ENCODE data around the gene DENND2A. TPM values are rescaled to one million over a fixed set of nuclear protein-coding genes. Genes with fewer than 3 reads are reported as not detected.

The DENND2A gene
- total and polyA plus RNA-seq, 2 of the 4 experiments (the other 2 are of a cell fraction) = 7.5 to 10.3 TPM

DNA sequence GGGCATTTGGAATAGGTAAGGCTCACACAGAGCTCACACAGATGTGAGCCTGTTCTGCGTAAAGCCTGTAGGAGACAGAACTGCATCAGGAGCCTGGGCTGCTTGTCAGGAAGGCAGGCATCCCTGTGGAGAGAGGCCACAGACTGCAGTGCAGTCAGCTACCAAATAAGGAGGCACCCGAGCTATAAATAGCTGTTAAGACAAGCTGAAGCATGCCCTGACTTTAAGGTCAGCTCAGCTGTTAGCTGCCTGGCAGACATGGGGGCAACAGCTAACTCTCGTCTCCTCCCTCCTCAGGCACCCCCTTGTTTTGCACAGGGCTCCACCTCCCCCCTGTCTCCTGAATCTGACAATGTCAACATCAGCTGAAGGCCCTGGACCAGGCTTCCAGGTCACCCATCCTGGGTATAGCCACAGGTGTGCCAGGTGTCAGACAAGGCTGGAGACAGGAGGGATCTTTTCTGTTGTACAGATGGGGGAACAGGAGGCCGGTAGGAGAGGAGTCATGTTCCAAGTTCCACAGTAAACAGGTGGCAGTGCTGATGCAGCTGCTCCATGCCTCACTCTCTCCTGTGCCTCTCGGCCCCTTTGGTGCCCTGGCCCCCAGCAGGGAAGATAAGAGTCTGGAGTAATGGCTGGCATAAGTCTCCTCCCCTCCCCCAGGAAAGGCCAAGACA, 133.7 kb downstream of the DENND2A start:
- Histone ChIP-seq H2AK5ac (ENCODE audit: low read depth, low read length) (peak overlapping the region; percentile 84), H2BK15ac (ENCODE audit: low read depth, low read length) (peak overlapping the region; percentile 70; the same call in 2 of the 3 replicates), H3K56ac (ENCODE audit: extremely low read depth, insufficient read depth, low read length) (no peak overlapping the region), H3K79me1 (ENCODE audit: low read depth in 1 of 2, low read length in 2 of 2) (no peaks in the 10 kb centered on the region), H3K9ac (ENCODE audit: low read depth, low read length) (no peak overlapping the region), H2BK120ac (ENCODE audit: low read depth, low read length) (peak overlapping the region; percentile 96), H3K9me1 (ENCODE audit: insufficient read depth, low read length) (peaks cover 5% of the 10 kb centered on the region; the same call in 1 of the 2 replicates), H3K4me3 (ENCODE audit: insufficient read depth, low read depth, low read length) (no peak overlapping the region), H3K4me2 (ENCODE audit: low read depth, low read length) (peak overlapping the region; percentile 66), H4K91ac (ENCODE audit: insufficient read depth, low read depth, low read length) (peak overlapping the region; percentile 60; the same call in 1 of the 2 replicates), H3K27ac (ENCODE audit: insufficient read depth, low read length) (0 out of 2 replicates have a peak overlapping the region, but pooled peaks have one; percentile 8), H3K4me1 (ENCODE audit: control insufficient read depth, insufficient read depth, low read length) (peaks cover 7% of the 10 kb centered on the region), H3K36me3 (ENCODE audit: control insufficient read depth, insufficient read depth, low read length) (no peaks in the 10 kb centered on the region), H4K5ac (ENCODE audit: low read depth, low read length) (peak overlapping the region; percentile 49), H2AFZ (replicated peaks; ENCODE audit: low read length, poor library complexity) (peak overlapping the region; percentile 86), H3K27me3 (ENCODE audit: control insufficient read depth, insufficient read depth, low read length) (no peaks in the 10 kb centered on the region), H3K14ac (replicated peaks; ENCODE audit: low read depth, low read length) (peak overlapping the region; percentile 64), H3K9me3 (ENCODE audit: control insufficient read depth, insufficient read depth, low read length) (no peaks in the 10 kb centered on the region), H2BK5ac (ENCODE audit: low read depth, low read length, poor library complexity, severe bottlenecking) (peak overlapping the region; percentile 27), H3K18ac (ENCODE audit: low read depth, low read length) (peak overlapping the region; percentile 54), H2AK9ac (replicated peaks; ENCODE audit: low read depth, low read length, poor library complexity) (peak overlapping the region; percentile 60), H4K20me1 (ENCODE audit: insufficient read depth, low read length) (no peaks in the 10 kb centered on the region), H3K4ac (ENCODE audit: low read depth, low read length) (peak overlapping the region; percentile 75), H2BK20ac (ENCODE audit: low read depth, low read length) (peak overlapping the region; percentile 97), H3K23ac (ENCODE audit: low read depth, low read length) (peak overlapping the region; percentile 36; the same call in 1 of the 2 replicates), H4K8ac (ENCODE audit: low read depth in 2 of 2, low read length in 2 of 2) (peak overlapping the region in 1 of 2 experiments; percentile 66; a peak in 2 of 4 replicates)
- TF ChIP-seq MAZ (IDR thresholded peaks at IDR 0.05; ENCODE audit: borderline replicate concordance, low read depth, low read length) = no peak
- peak; percentile 29; the same call in 1 of the 2 replicates for TF ChIP-seq MXI1 (IDR thresholded peaks at IDR 0.05; ENCODE audit: borderline replicate concordance, low read depth, low read length)
- TF ChIP-seq RAD21 (IDR thresholded peaks at IDR 0.05; ENCODE audit: low read length) = 0 out of 2 replicates have a peak, but pooled peaks have one; percentile 30
- no peak for TF ChIP-seq RCOR1 (IDR thresholded peaks at IDR 0.05; ENCODE audit: insufficient replicate concordance, low read length)
- TF ChIP-seq, protein P1, sequence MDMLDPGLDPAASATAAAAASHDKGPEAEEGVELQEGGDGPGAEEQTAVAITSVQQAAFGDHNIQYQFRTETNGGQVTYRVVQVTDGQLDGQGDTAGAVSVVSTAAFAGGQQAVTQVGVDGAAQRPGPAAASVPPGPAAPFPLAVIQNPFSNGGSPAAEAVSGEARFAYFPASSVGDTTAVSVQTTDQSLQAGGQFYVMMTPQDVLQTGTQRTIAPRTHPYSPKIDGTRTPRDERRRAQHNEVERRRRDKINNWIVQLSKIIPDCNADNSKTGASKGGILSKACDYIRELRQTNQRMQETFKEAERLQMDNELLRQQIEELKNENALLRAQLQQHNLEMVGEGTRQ (IDR thresholded peaks at IDR 0.05; ENCODE audit: low read depth, low read length) = no peak
- TF ChIP-seq, protein P2, sequence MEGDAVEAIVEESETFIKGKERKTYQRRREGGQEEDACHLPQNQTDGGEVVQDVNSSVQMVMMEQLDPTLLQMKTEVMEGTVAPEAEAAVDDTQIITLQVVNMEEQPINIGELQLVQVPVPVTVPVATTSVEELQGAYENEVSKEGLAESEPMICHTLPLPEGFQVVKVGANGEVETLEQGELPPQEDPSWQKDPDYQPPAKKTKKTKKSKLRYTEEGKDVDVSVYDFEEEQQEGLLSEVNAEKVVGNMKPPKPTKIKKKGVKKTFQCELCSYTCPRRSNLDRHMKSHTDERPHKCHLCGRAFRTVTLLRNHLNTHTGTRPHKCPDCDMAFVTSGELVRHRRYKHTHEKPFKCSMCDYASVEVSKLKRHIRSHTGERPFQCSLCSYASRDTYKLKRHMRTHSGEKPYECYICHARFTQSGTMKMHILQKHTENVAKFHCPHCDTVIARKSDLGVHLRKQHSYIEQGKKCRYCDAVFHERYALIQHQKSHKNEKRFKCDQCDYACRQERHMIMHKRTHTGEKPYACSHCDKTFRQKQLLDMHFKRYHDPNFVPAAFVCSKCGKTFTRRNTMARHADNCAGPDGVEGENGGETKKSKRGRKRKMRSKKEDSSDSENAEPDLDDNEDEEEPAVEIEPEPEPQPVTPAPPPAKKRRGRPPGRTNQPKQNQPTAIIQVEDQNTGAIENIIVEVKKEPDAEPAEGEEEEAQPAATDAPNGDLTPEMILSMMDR (conservative IDR thresholded peaks at IDR 0.05; ENCODE audit: low read depth, low read length) = peak; percentile 27; the same call in 1 of the 2 replicates
- ChIA-PET CTCF (interaction anchor here (0.9 to 1.2 kb wide), 2 partner anchors 9 to 13 kb away, joined by 3 read pairs; no protein-coding TSS in a partner anchor), POLR2A (ENCODE audit: unreplicated experiment) (interaction anchor here (0.6 kb wide), 1 partner anchor 330 kb away, joined by 7 read pairs; the partner anchor contains the start of gene KDM7A)
- DNase-seq = peak; percentile 82
- in situ Hi-C loops (cut with MboI; ENCODE audit: low sequenced_read_pairs) = loop anchor here (25.0 kb wide), 1 partner anchor 505 kb away; the partner anchor contains the start of gene MRPS33
- 14% methylated on average over 2 of the region's 5 CpGs; no CpG with 5 or more reads in 1 of the 2 experiments for WGBS, 2 experiments (ENCODE audit: extremely low coverage in 2 of 2, insufficient read length in 1 of 2)
- BruUV-seq (replicated peaks) = no TSS peak
- peak; percentile 98 for ATAC-seq (ENCODE audit: low read depth)
- intact Hi-C loops (cut with micrococcal nuclease) = no loop called here
- dilution Hi-C loops (cut with HindIII; ENCODE audit: low sequenced_read_pairs, unreplicated experiment) = no loop called here

Data from IMR-90 (cell line).